GM12874 (cell line): ENCODE results near the gene FNDC3B.

ENCODE experiments used
- TF ChIP-seq, protein P1 (sequence below): IDR thresholded peaks from 2 replicates; pipeline ENCODE4 v1.5.1; 2011; ENCODE audit warnings: low read depth, mild to moderate bottlenecking, control low read depth, low read length, moderate library complexity; ENCODE audit not compliant: insufficient read depth

FNDC3B gene

DNA sequence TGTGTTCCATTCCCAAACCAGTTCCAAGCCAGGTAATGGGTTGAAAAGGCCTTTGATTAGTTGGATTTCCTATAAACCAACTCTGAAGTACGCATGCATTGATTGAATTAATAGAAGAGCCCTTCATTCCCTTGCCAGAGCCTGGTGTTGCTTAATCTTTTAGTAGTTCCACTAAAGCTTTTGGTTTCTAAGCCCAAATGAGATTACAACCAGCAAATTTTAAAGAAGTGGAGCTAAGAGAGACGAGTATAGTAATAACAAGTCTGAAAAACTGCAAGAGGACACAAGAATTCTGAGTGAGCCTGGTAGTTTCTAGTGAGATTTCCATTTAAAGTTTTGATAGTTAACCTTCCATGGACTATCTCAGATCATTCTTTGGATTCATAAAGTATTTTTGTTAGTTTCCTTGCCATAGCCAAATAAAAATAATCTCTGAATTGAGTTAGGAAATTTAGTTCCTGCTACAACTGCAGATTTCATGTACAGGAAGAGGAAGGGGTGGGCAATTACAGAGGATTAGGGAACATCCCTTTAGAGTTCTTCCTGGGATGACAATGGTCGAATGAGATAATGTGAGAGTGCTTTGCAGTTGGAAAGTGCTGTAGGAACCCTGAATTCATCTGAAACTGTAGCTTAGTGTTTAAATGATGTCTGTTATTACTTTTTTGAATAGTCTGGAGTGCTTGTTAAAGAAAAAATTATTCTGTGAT lies 136.8 kb downstream of the FNDC3B start:
- TF ChIP-seq, protein P1, sequence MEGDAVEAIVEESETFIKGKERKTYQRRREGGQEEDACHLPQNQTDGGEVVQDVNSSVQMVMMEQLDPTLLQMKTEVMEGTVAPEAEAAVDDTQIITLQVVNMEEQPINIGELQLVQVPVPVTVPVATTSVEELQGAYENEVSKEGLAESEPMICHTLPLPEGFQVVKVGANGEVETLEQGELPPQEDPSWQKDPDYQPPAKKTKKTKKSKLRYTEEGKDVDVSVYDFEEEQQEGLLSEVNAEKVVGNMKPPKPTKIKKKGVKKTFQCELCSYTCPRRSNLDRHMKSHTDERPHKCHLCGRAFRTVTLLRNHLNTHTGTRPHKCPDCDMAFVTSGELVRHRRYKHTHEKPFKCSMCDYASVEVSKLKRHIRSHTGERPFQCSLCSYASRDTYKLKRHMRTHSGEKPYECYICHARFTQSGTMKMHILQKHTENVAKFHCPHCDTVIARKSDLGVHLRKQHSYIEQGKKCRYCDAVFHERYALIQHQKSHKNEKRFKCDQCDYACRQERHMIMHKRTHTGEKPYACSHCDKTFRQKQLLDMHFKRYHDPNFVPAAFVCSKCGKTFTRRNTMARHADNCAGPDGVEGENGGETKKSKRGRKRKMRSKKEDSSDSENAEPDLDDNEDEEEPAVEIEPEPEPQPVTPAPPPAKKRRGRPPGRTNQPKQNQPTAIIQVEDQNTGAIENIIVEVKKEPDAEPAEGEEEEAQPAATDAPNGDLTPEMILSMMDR: no peak

DNA sequence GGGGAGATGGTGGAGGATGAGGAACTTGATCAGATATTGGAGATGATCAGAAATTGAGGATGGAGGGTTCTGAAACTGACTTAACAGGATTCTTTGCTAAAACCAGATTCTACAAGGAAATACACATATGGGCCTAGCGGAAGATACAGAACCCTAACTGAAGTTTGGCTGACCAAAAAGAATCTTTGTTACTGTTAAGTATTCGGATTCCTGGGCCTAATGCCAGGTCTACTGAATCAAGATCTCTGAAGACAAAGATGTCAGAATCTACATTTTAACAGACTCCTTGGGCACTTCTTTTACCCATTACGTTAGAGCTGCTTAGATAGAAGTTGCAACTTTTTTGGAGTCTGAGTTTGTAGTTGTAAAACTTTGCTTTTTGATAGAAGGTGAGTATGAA lies 137.7 kb downstream of the FNDC3B start:
- TF ChIP-seq, protein P1: no peak

DNA sequence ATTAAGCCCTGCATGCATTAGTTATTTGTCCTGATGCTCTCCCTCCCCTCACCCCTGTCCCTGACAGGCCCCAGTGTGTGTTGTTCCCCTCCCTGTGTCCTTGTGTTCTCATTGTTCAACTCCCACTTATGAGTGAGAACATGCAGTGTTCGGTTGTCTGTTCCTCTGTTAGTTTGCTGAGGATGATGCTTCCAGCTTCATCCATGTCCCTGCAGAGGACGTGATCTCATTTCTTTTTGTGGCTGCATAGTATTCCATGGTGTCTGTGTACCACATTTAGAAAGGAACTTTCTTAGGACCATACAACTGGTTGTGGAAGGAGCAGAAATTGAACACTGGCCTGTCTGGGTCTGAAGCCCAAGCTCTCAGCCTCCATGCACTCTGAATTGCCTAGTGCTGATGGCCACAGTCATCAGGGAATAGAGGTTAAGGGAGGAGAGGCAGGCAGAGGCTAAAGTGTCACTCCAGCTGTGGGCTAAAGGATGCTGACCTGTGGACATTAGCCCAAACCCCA lies 138.5 kb downstream of the FNDC3B start:
- TF ChIP-seq, protein P1: no peak

DNA sequence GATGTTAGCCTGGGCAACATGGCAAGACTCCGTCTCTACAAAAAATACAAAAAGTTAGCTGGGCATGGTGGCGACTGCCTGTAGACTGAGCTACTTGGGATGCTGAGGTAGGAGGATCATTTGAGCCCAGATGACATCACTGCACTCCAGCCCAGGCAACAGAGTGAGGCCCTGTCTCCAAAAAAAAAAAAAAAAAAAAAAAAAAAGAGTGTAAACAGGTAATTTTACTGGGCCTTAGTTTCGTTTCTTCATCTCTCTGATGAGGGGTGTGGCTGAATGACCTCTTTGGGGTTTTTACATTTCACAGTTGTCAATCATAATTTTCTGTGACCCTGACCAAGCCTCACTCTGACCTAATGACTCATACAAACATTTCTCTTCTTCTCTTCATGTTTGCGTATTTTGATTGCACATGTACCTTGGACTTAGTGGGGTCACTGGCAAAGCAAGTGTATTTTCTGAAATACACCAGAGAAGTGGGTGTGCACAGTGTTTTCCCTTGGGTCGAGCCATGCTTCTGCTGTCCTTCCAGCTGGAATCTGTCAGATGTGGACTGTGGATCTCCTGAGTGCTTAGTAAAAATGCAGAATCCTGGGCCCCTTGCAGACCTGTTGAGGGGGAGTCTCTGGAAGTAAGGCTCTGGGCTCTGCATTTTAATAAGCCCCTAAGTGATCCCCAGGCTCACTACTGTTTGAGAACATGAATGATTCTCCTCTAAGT lies 140.5 kb downstream of the FNDC3B start:
- TF ChIP-seq, protein P1: no peak

DNA sequence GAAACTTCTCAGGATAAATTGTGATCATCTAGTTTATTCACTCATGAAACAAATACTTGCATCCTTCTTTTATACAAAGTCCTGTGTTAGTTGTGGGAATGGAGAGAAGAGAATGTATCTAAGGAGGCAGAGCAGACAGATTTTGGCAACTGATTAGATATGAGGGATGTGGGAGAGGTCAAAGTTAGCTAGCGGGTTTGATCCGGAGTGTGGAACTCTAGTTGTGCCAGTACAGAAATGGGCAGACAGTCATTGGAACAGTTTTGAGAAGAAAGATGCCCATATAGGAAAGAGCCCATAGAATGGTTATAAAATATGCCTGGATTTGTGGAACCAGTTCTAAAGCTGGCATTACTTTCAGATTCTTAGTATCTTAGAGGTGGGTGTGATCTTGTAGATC lies 141.1 kb downstream of the FNDC3B start:
- TF ChIP-seq, protein P1: no peak

DNA sequence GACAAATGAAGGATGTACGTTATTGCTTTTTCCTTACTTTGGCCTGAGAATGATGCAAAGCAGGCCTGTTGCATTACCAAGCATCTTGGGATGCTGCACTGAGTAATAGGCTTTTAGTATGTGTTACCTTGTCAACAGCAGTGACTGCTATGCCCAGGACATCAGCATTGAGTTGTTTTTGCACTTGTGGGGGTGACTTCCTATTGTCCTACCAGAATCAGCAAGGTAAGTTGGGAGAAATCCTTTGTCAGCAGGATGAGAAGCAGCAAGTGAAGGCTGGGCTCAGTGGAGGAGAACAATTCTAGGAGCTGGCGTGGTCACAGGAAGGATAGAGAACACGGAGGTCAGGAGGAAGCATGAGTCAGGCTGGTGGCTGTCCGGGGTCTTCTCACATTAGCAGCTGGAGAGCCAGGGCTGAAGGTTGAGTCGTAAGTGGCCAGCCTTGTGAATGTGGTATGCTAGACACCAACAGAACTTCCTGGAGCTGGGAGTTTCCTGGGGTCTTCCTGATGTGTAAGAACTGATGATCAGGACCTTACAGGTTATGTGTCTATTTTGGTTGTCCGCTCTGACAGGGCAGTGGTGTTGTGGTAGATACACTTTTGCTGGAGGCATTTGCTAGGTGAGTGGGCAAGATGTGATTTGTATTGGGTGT lies 142.7 kb downstream of the FNDC3B start:
- TF ChIP-seq, protein P1: no peak

DNA sequence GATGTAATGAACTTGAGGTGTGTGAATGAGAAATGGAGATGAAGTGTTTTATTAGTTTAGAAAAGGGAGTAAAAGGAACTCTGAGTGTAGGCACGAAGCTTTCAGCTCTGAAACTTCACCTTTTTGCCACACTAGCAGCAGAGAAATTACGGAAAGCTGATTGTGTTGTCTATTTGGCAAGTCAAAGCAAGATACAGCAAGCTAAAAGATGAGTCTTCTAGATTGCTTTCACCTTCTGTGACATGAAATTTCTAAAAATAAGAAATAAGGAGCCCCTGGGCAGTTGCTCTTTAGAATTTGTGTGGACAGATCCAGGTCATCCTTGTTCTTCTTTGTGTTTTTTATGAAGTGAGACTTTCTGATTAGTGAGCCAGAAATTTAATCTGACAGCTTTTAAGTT lies 143.4 kb downstream of the FNDC3B start:
- TF ChIP-seq, protein P1: no peak
